K562 (cell line): ENCODE measurements around the gene MAPRE2. TPM values are rescaled to one million over a fixed set of nuclear protein-coding genes. Genes with fewer than 3 reads are reported as not detected.

Experiments used
- ADNP ChIP-seq: fragments of 200-800 bp; sonication (Bioruptor generic); IDR thresholded peaks from 2 replicates; pipeline ENCODE4 v1.6.1; 2016; ENCODE audit warnings: missing genetic modification characterization, missing compliant biosample characterization
- ATF3 ChIP-seq, 2 experiments: fragments of 450-650 bp in 1 of 2; sonication (generic) in 1 of 2; formaldehyde crosslinking in 1 of 2; IDR thresholded peaks in 1 of 2; conservative IDR thresholded peaks in 1 of 2; 2 replicates each; pipeline versions ENCODE4 v1.6.1 to v1.8.1; 2016 to 2023; ENCODE audit warnings: mild to moderate bottlenecking in 2 of 2, moderate library complexity in 2 of 2, inconsistent platforms in 1 of 2, missing genetic modification reagents in 1 of 2
- BRD9 ChIP-seq: fragments of 450-650 bp; IDR thresholded peaks from 2 replicates; pipeline ENCODE4 v1.6.1; 2018; ENCODE audit warnings: low read depth; ENCODE audit not compliant: partially characterized antibody
- CBFA2T3 ChIP-seq: fragments of 450-650 bp; IDR thresholded peaks from 2 replicates; pipeline ENCODE4 v1.6.1; 2017
- CHD4 ChIP-seq: fragments of 200-600 bp; sonication (generic); IDR thresholded peaks from 3 replicates; pipeline ENCODE4 v1.6.1; 2012; ENCODE audit warnings: low read depth, mild to moderate bottlenecking, mixed read lengths, low read length, inconsistent platforms; ENCODE audit not compliant: insufficient read depth, insufficient replicate concordance, poor library complexity, severe bottlenecking
- CXXC5 ChIP-seq: fragments of 250-450 bp; sonication (Bioruptor Pico); IDR thresholded peaks from 2 replicates; pipeline ENCODE4 v1.8.0; 2022; ENCODE audit warnings: inconsistent platforms, mild to moderate bottlenecking, moderate library complexity
- GATAD2B ChIP-seq: fragments of 450-650 bp; IDR thresholded peaks from 2 replicates; pipeline ENCODE4 v1.6.1; 2017; ENCODE audit warnings: mild to moderate bottlenecking, borderline replicate concordance
- HNRNPK ChIP-seq: fragments of 200-400 bp; formaldehyde crosslinking; IDR thresholded peaks from one replicate; pipeline ENCODE4 v1.6.1; 2018; ENCODE audit warnings: mild to moderate bottlenecking, low read depth, low read length; ENCODE audit not compliant: poor library complexity, severe bottlenecking
- L3MBTL2 ChIP-seq: fragments of 450-650 bp; IDR thresholded peaks from 2 replicates; pipeline ENCODE4 v1.6.1; 2016; ENCODE audit warnings: mild to moderate bottlenecking, moderate library complexity
- MAFG ChIP-seq: fragments of 450-650 bp; conservative IDR thresholded peaks from 2 replicates; pipeline ENCODE4 v1.6.1; 2016; ENCODE audit warnings: missing genetic modification characterization, missing compliant biosample characterization
- MTA2 ChIP-seq: fragments of 450-650 bp; IDR thresholded peaks from 2 replicates; pipeline ENCODE4 v1.6.1; 2016; ENCODE audit warnings: low read depth
- NCOA1 ChIP-seq: fragments of 450-650 bp; IDR thresholded peaks from 2 replicates; pipeline ENCODE4 v1.6.1; 2016; ENCODE audit warnings: low read depth
- NCOR1 ChIP-seq: fragments of 450-650 bp; IDR thresholded peaks from 2 replicates; pipeline ENCODE4 v1.6.1; 2016; ENCODE audit warnings: mild to moderate bottlenecking, moderate library complexity
- RCOR1 ChIP-seq, 2 experiments: IDR thresholded peaks; 2 replicates each; pipeline ENCODE4 v1.6.1; 2012; ENCODE audit warnings: low read depth in 2 of 2, low read length in 2 of 2, borderline replicate concordance in 1 of 2, improper control_type of control experiment in 1 of 2
- SPI1 ChIP-seq: IDR thresholded peaks from 2 replicates; pipeline ENCODE4 v1.6.1; 2011; ENCODE audit warnings: low read depth, low read length, control low read depth, borderline replicate concordance
- TBP ChIP-seq: optimal IDR thresholded peaks from 2 replicates; pipeline ENCODE3; 2011; ENCODE audit warnings: low read depth, low read length, improper control_type of control experiment
- TEAD4 ChIP-seq, 2 experiments: sonication (generic) in 1 of 2; formaldehyde crosslinking in 1 of 2; IDR thresholded peaks; 2 replicates each; pipeline versions ENCODE4 v1.6.1 to v1.8.0; 2012 to 2022; ENCODE audit warnings: borderline replicate concordance in 1 of 2, inconsistent platforms in 1 of 2, low read length in 1 of 2, mild to moderate bottlenecking in 1 of 2, missing genetic modification reagents in 1 of 2
- ZBTB33 ChIP-seq: sonication (generic); formaldehyde crosslinking; IDR thresholded peaks from 2 replicates; pipeline ENCODE4 v1.8.1; 2023; ENCODE audit warnings: mild to moderate bottlenecking, missing genetic modification reagents
- ZEB2 ChIP-seq: fragments of 450-650 bp; IDR thresholded peaks from 2 replicates; pipeline ENCODE4 v1.6.1; 2016
- ZNF146 ChIP-seq: IDR thresholded peaks from one replicate; pipeline ENCODE4 v1.6.1; 2018; ENCODE audit warnings: missing compliant biosample characterization; ENCODE audit not compliant: unreplicated experiment
- ZNF436 ChIP-seq: fragments of 250-450, 450-650 bp; sonication (Bioruptor Pico); formaldehyde crosslinking; IDR thresholded peaks from 2 replicates; pipeline ENCODE4 v1.7.0; 2020; ENCODE audit warnings: mild to moderate bottlenecking
- ZNF444 ChIP-seq: fragments of 250-450 bp; sonication (Bioruptor Pico); IDR thresholded peaks from 2 replicates; pipeline ENCODE4 v1.4.0; 2020; ENCODE audit warnings: mild to moderate bottlenecking, moderate library complexity
- ZNF589 ChIP-seq: fragments of 200-800 bp; sonication (Bioruptor generic); IDR thresholded peaks from 2 replicates; pipeline ENCODE4 v1.6.1; 2016; ENCODE audit warnings: low read depth, missing genetic modification characterization, missing compliant biosample characterization
- ZNF76 ChIP-seq: fragments of 250-450 bp; sonication (Bioruptor Pico); IDR thresholded peaks from 2 replicates; pipeline ENCODE4 v1.4.0; 2020; ENCODE audit warnings: mild to moderate bottlenecking, moderate library complexity, borderline replicate concordance
- polyA plus RNA-seq, 8 experiments: library from polyadenylated mRNA; depleted of rRNA in 4 of 8; stranded (reverse) in 5 of 8; unstranded in 3 of 8; fragments of >200 nt; fragmentation: Nextera tagmentation in 2 of 8; fragmentation: Illumina TruSeq in 1 of 8; extraction: Ambion mirVana in 2 of 8; extraction: Trizol in 1 of 8; gene quantifications; 2 replicates each; pipeline versions ENCODE4 v1.2.1 to v1.2.3, GENCODE V29; 2011 to 2014; ENCODE audit warnings: inconsistent platforms in 1 of 8, missing spikeins in 1 of 8
- total RNA-seq, 7 experiments: library from RNA; depleted of rRNA in 6 of 7; stranded (reverse); fragments of >200 nt in 6 of 7; fragmentation: Illumina TruSeq in 2 of 7; extraction: Trizol in 2 of 7; gene quantifications; 2 replicates each; pipeline versions ENCODE4 v1.2.1 to v1.2.3, GENCODE V29; 2011 to 2021; ENCODE audit warnings: low replicate concordance in 1 of 7
- TF ChIP-seq, protein P1 (sequence below): sonication (generic); formaldehyde crosslinking; IDR thresholded peaks from 2 replicates; pipeline ENCODE4 v1.8.0; 2023; ENCODE audit warnings: mild to moderate bottlenecking, missing genetic modification reagents

The MAPRE2 gene
- total and polyA plus RNA-seq, 9 of the 15 experiments (the other 6 are each of a cell fraction or from before 2014, with no cell fraction given): 32.3 to 70.7 (median 40.7) TPM

DNA sequence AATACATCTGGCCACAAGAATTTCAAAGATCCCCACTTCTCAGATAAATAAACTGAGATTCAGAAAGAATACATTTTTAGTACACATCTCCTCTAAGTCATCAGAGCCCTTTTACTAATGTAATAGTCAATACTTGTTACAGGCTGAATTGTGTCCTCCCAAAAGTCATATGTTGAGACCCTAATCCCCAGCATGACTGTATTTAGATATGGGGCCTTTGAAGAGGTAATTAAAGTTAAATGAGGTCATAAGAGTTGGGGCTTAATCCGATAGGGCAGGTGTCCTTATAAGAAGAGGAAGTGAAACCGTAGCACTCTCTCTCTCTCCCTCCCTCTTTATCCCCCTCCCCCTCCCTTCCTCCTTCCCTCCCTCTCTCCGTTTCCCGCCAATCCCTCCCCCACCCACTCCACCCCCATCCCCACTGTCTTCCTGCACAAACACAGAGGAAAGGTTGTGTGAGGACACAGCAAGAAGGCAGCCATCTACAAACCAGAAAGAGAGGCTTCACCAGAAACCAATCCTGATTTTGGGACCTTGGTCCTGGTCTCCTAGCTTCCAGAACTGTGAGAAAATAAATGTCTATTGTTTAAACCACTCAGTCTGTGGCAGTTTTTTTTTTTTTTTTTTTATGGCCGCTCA lies 133.0 kb downstream of the MAPRE2 start (continued):
- TF ChIP-seq TEAD4 (IDR thresholded peaks at IDR 0.05; ENCODE audit: low read length) (peak; percentile 33; the same call in 1 of the 2 replicates), TEAD4 (CRISPR knock-in tag; IDR thresholded peaks at IDR 0.05; ENCODE audit: borderline replicate concordance) (no peak), RCOR1 (IDR thresholded peaks at IDR 0.05; ENCODE audit: borderline replicate concordance in 1 of 2, low read depth in 2 of 2, low read length in 2 of 2) (peak in 1 of 2 experiments; percentile 10; a peak in 1 of 4 replicates), TBP (peak; percentile 17), ZNF589 (no peak), ZEB2 (0 out of 2 replicates have a peak, but pooled peaks have one; percentile 23), MTA2 (no peak), ZNF146 (CRISPR knock-in tag) (no peak), NCOR1 (peak; percentile 14; the same call in 1 of the 2 replicates), ZNF444 (CRISPR knock-in tag) (peak; percentile 98), SPI1 (peak; percentile 94), ZBTB33 (no peak), ATF3 (IDR thresholded peaks at IDR 0.05) (peak; percentile 38; the same call in 1 of the 2 replicates), ATF3 (CRISPR knock-in tag; conservative IDR thresholded peaks at IDR 0.05) (no peak), MAFG (tag) (no peak), ZNF436 (CRISPR knock-in tag) (no peak), ZNF76 (CRISPR knock-in tag) (no peak), GATAD2B (no peak), BRD9 (peak; percentile 21), L3MBTL2 (no peak), HNRNPK (peak; percentile 43), CHD4 (peak; percentile 76), CXXC5 (CRISPR knock-in tag) (no peak), NCOA1 (0 out of 2 replicates have a peak, but pooled peaks have one; percentile 34), ADNP (tag) (no peak), CBFA2T3 (peak; percentile 47; the same call in 1 of the 2 replicates)
- TF ChIP-seq, protein P1, sequence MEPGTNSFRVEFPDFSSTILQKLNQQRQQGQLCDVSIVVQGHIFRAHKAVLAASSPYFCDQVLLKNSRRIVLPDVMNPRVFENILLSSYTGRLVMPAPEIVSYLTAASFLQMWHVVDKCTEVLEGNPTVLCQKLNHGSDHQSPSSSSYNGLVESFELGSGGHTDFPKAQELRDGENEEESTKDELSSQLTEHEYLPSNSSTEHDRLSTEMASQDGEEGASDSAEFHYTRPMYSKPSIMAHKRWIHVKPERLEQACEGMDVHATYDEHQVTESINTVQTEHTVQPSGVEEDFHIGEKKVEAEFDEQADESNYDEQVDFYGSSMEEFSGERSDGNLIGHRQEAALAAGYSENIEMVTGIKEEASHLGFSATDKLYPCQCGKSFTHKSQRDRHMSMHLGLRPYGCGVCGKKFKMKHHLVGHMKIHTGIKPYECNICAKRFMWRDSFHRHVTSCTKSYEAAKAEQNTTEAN: no peak
